HEK293 (cell line): ENCODE measurements around the gene NHERF2.

Source experiments
- KLF1 ChIP-seq: fragments of 450-650 bp; formaldehyde crosslinking; IDR thresholded peaks from 2 replicates; pipeline ENCODE4 v1.5.1; 2016; ENCODE audit warnings: missing biosample characterization, missing genetic modification characterization
- MYNN ChIP-seq: fragments of 450-650 bp; formaldehyde crosslinking; IDR thresholded peaks from 2 replicates; pipeline ENCODE4 v1.5.1; 2016; ENCODE audit warnings: missing biosample characterization, missing genetic modification characterization, borderline replicate concordance
- RBAK ChIP-seq: fragments of 450-650 bp; formaldehyde crosslinking; IDR thresholded peaks from 2 replicates; pipeline ENCODE4 v1.5.1; 2016; ENCODE audit warnings: missing biosample characterization, missing genetic modification characterization
- ZBTB17 ChIP-seq: fragments of 450-650 bp; formaldehyde crosslinking; IDR thresholded peaks from 2 replicates; pipeline ENCODE4 v1.5.1; 2016; ENCODE audit warnings: missing biosample characterization, missing genetic modification characterization
- ZNF114 ChIP-seq: fragments of 450-650 bp; formaldehyde crosslinking; IDR thresholded peaks from 2 replicates; pipeline ENCODE4 v1.5.0; 2017; ENCODE audit warnings: missing biosample characterization, missing genetic modification characterization
- ZNF121 ChIP-seq: fragments of 450-650 bp; formaldehyde crosslinking; IDR thresholded peaks from 2 replicates; pipeline ENCODE4 v1.5.1; 2016; ENCODE audit warnings: missing biosample characterization, missing genetic modification characterization
- ZNF24 ChIP-seq: fragments of 450-650 bp; formaldehyde crosslinking; IDR thresholded peaks from 2 replicates; pipeline ENCODE4 v1.5.1; 2016; ENCODE audit warnings: missing biosample characterization, missing genetic modification characterization
- ZNF274 ChIP-seq, 2 experiments: fragments of 200-500 bp in 1 of 2; fragments of 450-650 bp in 1 of 2; sonication (Bioruptor generic) in 1 of 2; formaldehyde crosslinking in 1 of 2; IDR thresholded peaks; 2 replicates each; pipeline versions ENCODE4 v1.5.1 to v1.6.1; 2014 to 2016; ENCODE audit warnings: borderline replicate concordance in 1 of 2, inconsistent platforms in 1 of 2, low read length in 1 of 2, missing biosample characterization in 1 of 2, missing genetic modification characterization in 1 of 2
- ZNF335 ChIP-seq: fragments of 450-650 bp; formaldehyde crosslinking; conservative IDR thresholded peaks from 2 replicates; pipeline ENCODE4 v1.5.1; 2016; ENCODE audit warnings: missing biosample characterization, missing genetic modification characterization
- TF ChIP-seq, protein P1 (sequence below): fragments of 450-650 bp; formaldehyde crosslinking; IDR thresholded peaks from 2 replicates; pipeline ENCODE4 v1.5.1; 2016; ENCODE audit warnings: missing biosample characterization, missing genetic modification characterization
- TF ChIP-seq, protein P2 (sequence below): fragments of 450-650 bp; formaldehyde crosslinking; IDR thresholded peaks from 2 replicates; pipeline ENCODE4 v1.5.1; 2017; ENCODE audit warnings: missing biosample characterization, mild to moderate bottlenecking, missing genetic modification characterization, moderate library complexity
- TF ChIP-seq, protein P3 (sequence below): fragments of 450-650 bp; IDR thresholded peaks from 2 replicates; pipeline ENCODE4 v1.5.1; 2018; ENCODE audit warnings: missing biosample characterization, mild to moderate bottlenecking, missing genetic modification characterization
- TF ChIP-seq, protein P4 (sequence below): fragments of 450-650 bp; formaldehyde crosslinking; IDR thresholded peaks from 2 replicates; pipeline ENCODE4 v1.5.1; 2016; ENCODE audit warnings: missing biosample characterization, missing genetic modification characterization

DNA sequence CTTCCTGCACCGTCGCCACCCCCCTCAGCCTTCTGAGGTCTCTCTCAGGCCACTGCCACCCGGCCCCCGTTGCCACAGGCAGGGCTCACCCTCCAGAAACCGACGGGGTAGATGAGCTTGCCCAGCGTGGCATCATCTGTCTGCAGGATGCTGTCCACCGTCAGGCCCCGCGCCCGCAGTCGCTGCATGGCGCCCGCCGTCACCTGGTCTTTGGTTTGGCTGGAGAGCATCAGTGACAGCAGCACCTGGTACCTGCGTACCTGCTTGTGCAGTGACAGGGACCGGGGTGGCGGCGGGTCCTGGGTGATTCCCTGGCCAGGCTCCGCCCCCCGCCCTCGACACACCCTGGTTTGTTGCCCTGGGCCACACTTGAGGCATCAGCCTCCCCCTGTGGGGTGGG lies 17.8 kb downstream of the NHERF2 start:
- TF ChIP-seq, protein P1, sequence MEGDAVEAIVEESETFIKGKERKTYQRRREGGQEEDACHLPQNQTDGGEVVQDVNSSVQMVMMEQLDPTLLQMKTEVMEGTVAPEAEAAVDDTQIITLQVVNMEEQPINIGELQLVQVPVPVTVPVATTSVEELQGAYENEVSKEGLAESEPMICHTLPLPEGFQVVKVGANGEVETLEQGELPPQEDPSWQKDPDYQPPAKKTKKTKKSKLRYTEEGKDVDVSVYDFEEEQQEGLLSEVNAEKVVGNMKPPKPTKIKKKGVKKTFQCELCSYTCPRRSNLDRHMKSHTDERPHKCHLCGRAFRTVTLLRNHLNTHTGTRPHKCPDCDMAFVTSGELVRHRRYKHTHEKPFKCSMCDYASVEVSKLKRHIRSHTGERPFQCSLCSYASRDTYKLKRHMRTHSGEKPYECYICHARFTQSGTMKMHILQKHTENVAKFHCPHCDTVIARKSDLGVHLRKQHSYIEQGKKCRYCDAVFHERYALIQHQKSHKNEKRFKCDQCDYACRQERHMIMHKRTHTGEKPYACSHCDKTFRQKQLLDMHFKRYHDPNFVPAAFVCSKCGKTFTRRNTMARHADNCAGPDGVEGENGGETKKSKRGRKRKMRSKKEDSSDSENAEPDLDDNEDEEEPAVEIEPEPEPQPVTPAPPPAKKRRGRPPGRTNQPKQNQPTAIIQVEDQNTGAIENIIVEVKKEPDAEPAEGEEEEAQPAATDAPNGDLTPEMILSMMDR (tag by site-specific recombination) = no peak
- TF ChIP-seq RBAK (tag by site-specific recombination) = no peak
- TF ChIP-seq, protein P2, sequence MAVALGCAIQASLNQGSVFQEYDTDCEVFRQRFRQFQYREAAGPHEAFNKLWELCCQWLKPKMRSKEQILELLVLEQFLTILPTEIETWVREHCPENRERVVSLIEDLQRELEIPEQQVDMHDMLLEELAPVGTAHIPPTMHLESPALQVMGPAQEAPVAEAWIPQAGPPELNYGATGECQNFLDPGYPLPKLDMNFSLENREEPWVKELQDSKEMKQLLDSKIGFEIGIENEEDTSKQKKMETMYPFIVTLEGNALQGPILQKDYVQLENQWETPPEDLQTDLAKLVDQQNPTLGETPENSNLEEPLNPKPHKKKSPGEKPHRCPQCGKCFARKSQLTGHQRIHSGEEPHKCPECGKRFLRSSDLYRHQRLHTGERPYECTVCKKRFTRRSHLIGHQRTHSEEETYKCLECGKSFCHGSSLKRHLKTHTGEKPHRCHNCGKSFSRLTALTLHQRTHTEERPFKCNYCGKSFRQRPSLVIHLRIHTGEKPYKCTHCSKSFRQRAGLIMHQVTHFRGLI (tag by site-specific recombination) = no peak
- TF ChIP-seq, protein P3, sequence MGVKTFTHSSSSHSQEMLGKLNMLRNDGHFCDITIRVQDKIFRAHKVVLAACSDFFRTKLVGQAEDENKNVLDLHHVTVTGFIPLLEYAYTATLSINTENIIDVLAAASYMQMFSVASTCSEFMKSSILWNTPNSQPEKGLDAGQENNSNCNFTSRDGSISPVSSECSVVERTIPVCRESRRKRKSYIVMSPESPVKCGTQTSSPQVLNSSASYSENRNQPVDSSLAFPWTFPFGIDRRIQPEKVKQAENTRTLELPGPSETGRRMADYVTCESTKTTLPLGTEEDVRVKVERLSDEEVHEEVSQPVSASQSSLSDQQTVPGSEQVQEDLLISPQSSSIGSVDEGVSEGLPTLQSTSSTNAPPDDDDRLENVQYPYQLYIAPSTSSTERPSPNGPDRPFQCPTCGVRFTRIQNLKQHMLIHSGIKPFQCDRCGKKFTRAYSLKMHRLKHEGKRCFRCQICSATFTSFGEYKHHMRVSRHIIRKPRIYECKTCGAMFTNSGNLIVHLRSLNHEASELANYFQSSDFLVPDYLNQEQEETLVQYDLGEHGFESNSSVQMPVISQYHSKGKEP = no peak
- TF ChIP-seq, protein P4, sequence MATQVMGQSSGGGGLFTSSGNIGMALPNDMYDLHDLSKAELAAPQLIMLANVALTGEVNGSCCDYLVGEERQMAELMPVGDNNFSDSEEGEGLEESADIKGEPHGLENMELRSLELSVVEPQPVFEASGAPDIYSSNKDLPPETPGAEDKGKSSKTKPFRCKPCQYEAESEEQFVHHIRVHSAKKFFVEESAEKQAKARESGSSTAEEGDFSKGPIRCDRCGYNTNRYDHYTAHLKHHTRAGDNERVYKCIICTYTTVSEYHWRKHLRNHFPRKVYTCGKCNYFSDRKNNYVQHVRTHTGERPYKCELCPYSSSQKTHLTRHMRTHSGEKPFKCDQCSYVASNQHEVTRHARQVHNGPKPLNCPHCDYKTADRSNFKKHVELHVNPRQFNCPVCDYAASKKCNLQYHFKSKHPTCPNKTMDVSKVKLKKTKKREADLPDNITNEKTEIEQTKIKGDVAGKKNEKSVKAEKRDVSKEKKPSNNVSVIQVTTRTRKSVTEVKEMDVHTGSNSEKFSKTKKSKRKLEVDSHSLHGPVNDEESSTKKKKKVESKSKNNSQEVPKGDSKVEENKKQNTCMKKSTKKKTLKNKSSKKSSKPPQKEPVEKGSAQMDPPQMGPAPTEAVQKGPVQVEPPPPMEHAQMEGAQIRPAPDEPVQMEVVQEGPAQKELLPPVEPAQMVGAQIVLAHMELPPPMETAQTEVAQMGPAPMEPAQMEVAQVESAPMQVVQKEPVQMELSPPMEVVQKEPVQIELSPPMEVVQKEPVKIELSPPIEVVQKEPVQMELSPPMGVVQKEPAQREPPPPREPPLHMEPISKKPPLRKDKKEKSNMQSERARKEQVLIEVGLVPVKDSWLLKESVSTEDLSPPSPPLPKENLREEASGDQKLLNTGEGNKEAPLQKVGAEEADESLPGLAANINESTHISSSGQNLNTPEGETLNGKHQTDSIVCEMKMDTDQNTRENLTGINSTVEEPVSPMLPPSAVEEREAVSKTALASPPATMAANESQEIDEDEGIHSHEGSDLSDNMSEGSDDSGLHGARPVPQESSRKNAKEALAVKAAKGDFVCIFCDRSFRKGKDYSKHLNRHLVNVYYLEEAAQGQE (tag by site-specific recombination) = no peak
- no peak for TF ChIP-seq ZNF114
- no peak for TF ChIP-seq MYNN (tag by site-specific recombination)
- TF ChIP-seq ZNF274 (IDR thresholded peaks at IDR 0.05; ENCODE audit: low read length) = no peak
- TF ChIP-seq ZNF274 (tag by site-specific recombination; IDR thresholded peaks at IDR 0.05; ENCODE audit: borderline replicate concordance) = no peak
- no peak for TF ChIP-seq ZNF335 (tag by site-specific recombination)
- TF ChIP-seq KLF1 = no peak
- no peak for TF ChIP-seq ZNF121
- TF ChIP-seq ZNF24 = no peak
- TF ChIP-seq ZBTB17 = no peak
